Peyer's patch (tissue), 4 donors: ENCODE measurements around the gene RPTN.

ENCODE experiments used
- POLR2A ChIP-seq, 2 donors: fragments of 450-650 bp; IDR thresholded peaks; one replicate each; pipeline ENCODE4 v1.5.1; 2017; ENCODE audit warnings: antibody characterized with exemption in 2 of 2, mild to moderate bottlenecking in 2 of 2, moderate library complexity in 2 of 2
- TF ChIP-seq, protein P1 (sequence below), 6 experiments: fragments of 450-650 bp in 4 of 6; fragments of 200-600 bp in 2 of 6; sonication (generic) in 1 of 6; IDR thresholded peaks; one replicate each; pipeline ENCODE4 v1.5.1; 2017 to 2019; ENCODE audit warnings: antibody characterized with exemption in 6 of 6, mild to moderate bottlenecking in 3 of 6, moderate library complexity in 1 of 6

- TF ChIP-seq, protein P1, sequence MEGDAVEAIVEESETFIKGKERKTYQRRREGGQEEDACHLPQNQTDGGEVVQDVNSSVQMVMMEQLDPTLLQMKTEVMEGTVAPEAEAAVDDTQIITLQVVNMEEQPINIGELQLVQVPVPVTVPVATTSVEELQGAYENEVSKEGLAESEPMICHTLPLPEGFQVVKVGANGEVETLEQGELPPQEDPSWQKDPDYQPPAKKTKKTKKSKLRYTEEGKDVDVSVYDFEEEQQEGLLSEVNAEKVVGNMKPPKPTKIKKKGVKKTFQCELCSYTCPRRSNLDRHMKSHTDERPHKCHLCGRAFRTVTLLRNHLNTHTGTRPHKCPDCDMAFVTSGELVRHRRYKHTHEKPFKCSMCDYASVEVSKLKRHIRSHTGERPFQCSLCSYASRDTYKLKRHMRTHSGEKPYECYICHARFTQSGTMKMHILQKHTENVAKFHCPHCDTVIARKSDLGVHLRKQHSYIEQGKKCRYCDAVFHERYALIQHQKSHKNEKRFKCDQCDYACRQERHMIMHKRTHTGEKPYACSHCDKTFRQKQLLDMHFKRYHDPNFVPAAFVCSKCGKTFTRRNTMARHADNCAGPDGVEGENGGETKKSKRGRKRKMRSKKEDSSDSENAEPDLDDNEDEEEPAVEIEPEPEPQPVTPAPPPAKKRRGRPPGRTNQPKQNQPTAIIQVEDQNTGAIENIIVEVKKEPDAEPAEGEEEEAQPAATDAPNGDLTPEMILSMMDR (IDR thresholded peaks at IDR 0.05): no peak
- TF ChIP-seq POLR2A (IDR thresholded peaks at IDR 0.05): no peak
Observed at GRCh38 chr1:152169366-152170025, 10.5 kb upstream of the RPTN start.
